ENCODE data around the gene HMCN1. TPM values are rescaled to one million over a fixed set of nuclear protein-coding genes. Genes with fewer than 3 reads are reported as not detected.

HMCN1 gene
- total RNA-seq, 4 donors from 2014 or later, result 1.0 to 8.1 (median 2.5) TPM

- H3K4me3 ChIP-seq (ENCODE audit: low read depth, poor library complexity, severe bottlenecking), result no peak overlapping the region
- WGBS, 2 donors, result 88 to 91% methylated on average over 3 of the region's 3 CpGs
- TF ChIP-seq CTCF (IDR thresholded peaks at IDR 0.05), result no peak
- intact Hi-C loops (cut with DNase I; ENCODE audit: low total_unique reads), result no loop called here
- DNase-seq (ENCODE audit: low spot score in 2 of 2), result no peak
These were observed 332.2 kb downstream of the HMCN1 start for GRCh38 chr1:186066411-186066810.

- intact Hi-C loops (cut with DNase I; ENCODE audit: low total_unique reads), result no loop called here
- 96 to 100% methylated on average over 1 of the region's 1 CpG for WGBS, 2 donors
- TF ChIP-seq CTCF (IDR thresholded peaks at IDR 0.05) (no peak), POLR2A (IDR thresholded peaks at IDR 0.05) (no peak)
- no peak overlapping the region for H3K4me3 ChIP-seq (ENCODE audit: low read depth, poor library complexity, severe bottlenecking)
- no peak for DNase-seq (ENCODE audit: low spot score in 2 of 2)
These were observed 339.5 kb downstream of the HMCN1 start for GRCh38 chr1:186073697-186074096.

GRCh38 chr1:186076006-186076405, 341.8 kb downstream of the HMCN1 start:
- TF ChIP-seq CTCF (IDR thresholded peaks at IDR 0.05) (no peak), POLR2A (IDR thresholded peaks at IDR 0.05) (no peak)
- 20 to 44% methylated on average over 4 of the region's 4 CpGs for WGBS, 2 donors
- intact Hi-C loops (cut with DNase I; ENCODE audit: low total_unique reads), result no loop called here
- no peak overlapping the region for H3K4me3 ChIP-seq (ENCODE audit: low read depth, poor library complexity, severe bottlenecking)
- peak in 1 of 2 donors; percentile 29 for DNase-seq (ENCODE audit: low spot score in 2 of 2)

GRCh38 chr1:186078245-186078644, 344.1 kb downstream of the HMCN1 start:
- WGBS, 2 donors, result 63 to 80% methylated on average over 2 of the region's 2 CpGs
- no peak for TF ChIP-seq POLR2A (IDR thresholded peaks at IDR 0.05)
- no peak for TF ChIP-seq CTCF (IDR thresholded peaks at IDR 0.05)
- no peak for DNase-seq (ENCODE audit: low spot score in 2 of 2)
- H3K4me3 ChIP-seq (ENCODE audit: low read depth, poor library complexity, severe bottlenecking), result no peak overlapping the region
- intact Hi-C loops (cut with DNase I; ENCODE audit: low total_unique reads), result no loop called here

- DNase-seq (ENCODE audit: low spot score in 2 of 2), result no peak
- TF ChIP-seq CTCF (IDR thresholded peaks at IDR 0.05) (no peak), POLR2A (IDR thresholded peaks at IDR 0.05) (no peak)
- WGBS, 2 donors, result 72 to 75% methylated on average over 7 of the region's 7 CpGs
- H3K4me3 ChIP-seq (ENCODE audit: low read depth, poor library complexity, severe bottlenecking), result no peak overlapping the region
- intact Hi-C loops (cut with DNase I; ENCODE audit: low total_unique reads), result no loop called here
These were observed 345.0 kb downstream of the HMCN1 start for GRCh38 chr1:186079084-186079684.

Measured in lower leg skin (tissue), 4 donors.